ENCODE data around the gene CCDC33. TPM values are rescaled to one million over a fixed set of nuclear protein-coding genes. Genes with fewer than 3 reads are reported as not detected.

CCDC33 gene
- total and polyA plus RNA-seq, 10 of the 15 experiments (the other 5 are each of a cell fraction or from before 2014, with no cell fraction given): 0.57 to 5.8 (median 4.3) TPM

GRCh38 chr15:74289671-74290070 lies 53.5 kb downstream of the CCDC33 start (continued):
- TF ChIP-seq, protein P1, sequence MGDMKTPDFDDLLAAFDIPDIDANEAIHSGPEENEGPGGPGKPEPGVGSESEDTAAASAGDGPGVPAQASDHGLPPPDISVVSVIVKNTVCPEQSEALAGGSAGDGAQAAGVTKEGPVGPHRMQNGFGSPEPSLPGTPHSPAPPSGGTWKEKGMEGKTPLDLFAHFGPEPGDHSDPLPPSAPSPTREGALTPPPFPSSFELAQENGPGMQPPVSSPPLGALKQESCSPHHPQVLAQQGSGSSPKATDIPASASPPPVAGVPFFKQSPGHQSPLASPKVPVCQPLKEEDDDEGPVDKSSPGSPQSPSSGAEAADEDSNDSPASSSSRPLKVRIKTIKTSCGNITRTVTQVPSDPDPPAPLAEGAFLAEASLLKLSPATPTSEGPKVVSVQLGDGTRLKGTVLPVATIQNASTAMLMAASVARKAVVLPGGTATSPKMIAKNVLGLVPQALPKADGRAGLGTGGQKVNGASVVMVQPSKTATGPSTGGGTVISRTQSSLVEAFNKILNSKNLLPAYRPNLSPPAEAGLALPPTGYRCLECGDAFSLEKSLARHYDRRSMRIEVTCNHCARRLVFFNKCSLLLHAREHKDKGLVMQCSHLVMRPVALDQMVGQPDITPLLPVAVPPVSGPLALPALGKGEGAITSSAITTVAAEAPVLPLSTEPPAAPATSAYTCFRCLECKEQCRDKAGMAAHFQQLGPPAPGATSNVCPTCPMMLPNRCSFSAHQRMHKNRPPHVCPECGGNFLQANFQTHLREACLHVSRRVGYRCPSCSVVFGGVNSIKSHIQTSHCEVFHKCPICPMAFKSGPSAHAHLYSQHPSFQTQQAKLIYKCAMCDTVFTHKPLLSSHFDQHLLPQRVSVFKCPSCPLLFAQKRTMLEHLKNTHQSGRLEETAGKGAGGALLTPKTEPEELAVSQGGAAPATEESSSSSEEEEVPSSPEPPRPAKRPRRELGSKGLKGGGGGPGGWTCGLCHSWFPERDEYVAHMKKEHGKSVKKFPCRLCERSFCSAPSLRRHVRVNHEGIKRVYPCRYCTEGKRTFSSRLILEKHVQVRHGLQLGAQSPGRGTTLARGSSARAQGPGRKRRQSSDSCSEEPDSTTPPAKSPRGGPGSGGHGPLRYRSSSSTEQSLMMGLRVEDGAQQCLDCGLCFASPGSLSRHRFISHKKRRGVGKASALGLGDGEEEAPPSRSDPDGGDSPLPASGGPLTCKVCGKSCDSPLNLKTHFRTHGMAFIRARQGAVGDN (IDR thresholded peaks at IDR 0.05): no peak
- TF ChIP-seq NFYB (IDR thresholded peaks at IDR 0.05; ENCODE audit: insufficient read depth, low read depth, low read length): no peak
- no peak for TF ChIP-seq RB1 (IDR thresholded peaks at IDR 0.05; ENCODE audit: borderline replicate concordance)
- TF ChIP-seq SUZ12 (IDR thresholded peaks at IDR 0.05; ENCODE audit: unreplicated experiment): no peak
- TF ChIP-seq RBBP5 (conservative IDR thresholded peaks at IDR 0.05): no peak
- TF ChIP-seq CREB1 (IDR thresholded peaks at IDR 0.05; ENCODE audit: low read depth): no peak
- TF ChIP-seq ATF2 (IDR thresholded peaks at IDR 0.05; ENCODE audit: low read length): no peak
- no peak for TF ChIP-seq NFIC (IDR thresholded peaks at IDR 0.05; ENCODE audit: low read depth, low read length)
- TF ChIP-seq EGR1 (IDR thresholded peaks at IDR 0.05; ENCODE audit: borderline replicate concordance in 1 of 2, low read depth in 2 of 2, low read length in 2 of 2): no peak
- TF ChIP-seq NR2F1 (conservative IDR thresholded peaks at IDR 0.05): no peak
- no peak for TF ChIP-seq TCF3 (IDR thresholded peaks at IDR 0.05; ENCODE audit: borderline replicate concordance, insufficient read depth, low read depth, low read length)
- no peak for TF ChIP-seq KAT2A (conservative IDR thresholded peaks at IDR 0.05; ENCODE audit: control insufficient read depth, low read depth, low read length)
- no peak for TF ChIP-seq PAX5 (IDR thresholded peaks at IDR 0.05; ENCODE audit: borderline replicate concordance, low read depth, low read length)
- TF ChIP-seq TAF1 (IDR thresholded peaks at IDR 0.05; ENCODE audit: borderline replicate concordance, low read depth, low read length): no peak
- TF ChIP-seq MAX (IDR thresholded peaks at IDR 0.05; ENCODE audit: low read depth, low read length): no peak
- no peak for TF ChIP-seq HDAC2 (IDR thresholded peaks at IDR 0.05)
- no peak for TF ChIP-seq SREBF1 (IDR thresholded peaks at IDR 0.05; ENCODE audit: low read length)

All from GM12878 (cell line).